Stimulated activated CD8-positive, alpha-beta memory T cell treated with anti-CD3 and anti-CD28 coated beads, Interleukin-7, amount 100 ng/mL, for 1 hour (primary cell): Measurements from ENCODE around the gene BLOC1S5.
"Not testable (repeated sequence)": the region's sequence is repeated elsewhere in the genome, so short reads cannot be mapped to it uniquely, and the experiment has no call there.

ENCODE experiments used
- DNase-seq, 2 donors: peaks; one replicate each; pipeline ENCODE4 v3.0.0-alpha.2; 2020; ENCODE audit warnings: low read depth in 2 of 2

Gene BLOC1S5

GRCh38 chr6:8080362-8081151 lies 16.4 kb upstream of the BLOC1S5 start:
- no peak for DNase-seq

GRCh38 chr6:8079126-8079525 lies 14.9 kb upstream of the BLOC1S5 start:
- DNase-seq, result no peak

DNA sequence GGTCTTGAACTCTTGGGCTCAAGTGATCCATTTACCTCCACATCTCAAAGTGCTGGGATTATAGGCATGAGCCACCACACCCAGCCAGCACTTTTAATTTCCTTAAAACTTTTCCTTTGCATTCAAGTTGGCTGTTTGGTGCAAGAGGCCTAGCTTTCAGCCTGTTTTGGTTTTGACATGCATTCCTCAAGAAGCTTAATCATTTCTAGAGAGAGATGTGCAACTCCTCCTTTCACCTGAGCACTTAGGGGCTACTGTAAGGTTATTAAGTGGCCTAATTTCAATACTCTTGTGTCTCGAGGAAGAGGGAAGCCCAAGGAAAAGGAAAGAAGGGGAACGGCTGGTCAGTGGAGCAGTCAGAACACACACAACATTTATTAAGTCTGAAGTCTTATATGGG lies 13.8 kb upstream of the BLOC1S5 start:
- DNase-seq, result no peak

- DNase-seq, result no peak
Measured at GRCh38 chr6:8075704-8076103, 11.5 kb upstream of the BLOC1S5 start.

DNA sequence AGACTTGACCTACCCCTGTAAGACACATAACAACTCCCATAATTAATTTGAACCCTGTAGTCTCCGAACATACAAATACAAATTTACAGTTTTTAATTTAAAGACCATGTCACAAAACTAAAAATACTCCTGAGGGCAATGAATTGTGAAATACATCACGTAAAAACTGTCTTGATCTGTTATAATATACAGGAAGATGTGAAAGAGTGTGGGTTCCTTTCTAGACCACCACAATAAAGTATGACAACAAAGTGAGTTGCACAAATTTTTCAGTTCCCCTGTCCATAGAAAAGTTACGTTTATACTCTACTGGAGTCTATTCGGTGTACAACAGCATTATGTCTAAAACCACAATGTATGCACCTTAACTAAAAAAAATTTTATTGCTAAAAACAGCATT lies 11.0 kb upstream of the BLOC1S5 start:
- DNase-seq, result no peak

DNA sequence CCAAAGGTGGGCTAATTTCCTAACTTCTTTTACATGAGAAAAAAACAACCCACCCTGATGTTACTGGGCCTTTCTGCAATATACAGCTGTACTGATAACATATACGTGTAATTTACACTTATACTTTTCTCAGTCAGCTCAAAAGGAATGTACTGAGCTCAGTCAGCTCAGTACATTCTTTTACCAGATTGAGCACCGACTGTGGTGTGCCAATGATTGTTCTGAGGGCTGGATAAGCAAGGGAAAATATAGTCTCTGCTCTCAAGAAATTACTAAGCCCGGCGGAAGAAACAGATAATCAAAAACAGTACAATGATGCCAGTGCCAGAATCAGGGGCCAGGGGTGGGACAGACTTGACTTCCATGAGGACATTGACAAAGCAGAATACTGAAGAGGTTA lies 10.0 kb upstream of the BLOC1S5 start:
- DNase-seq, result no peak

GRCh38 chr6:8073758-8074157 lies 9.6 kb upstream of the BLOC1S5 start:
- no peak for DNase-seq

GRCh38 chr6:8070718-8071117 lies 6.5 kb upstream of the BLOC1S5 start:
- DNase-seq, result no peak

DNA sequence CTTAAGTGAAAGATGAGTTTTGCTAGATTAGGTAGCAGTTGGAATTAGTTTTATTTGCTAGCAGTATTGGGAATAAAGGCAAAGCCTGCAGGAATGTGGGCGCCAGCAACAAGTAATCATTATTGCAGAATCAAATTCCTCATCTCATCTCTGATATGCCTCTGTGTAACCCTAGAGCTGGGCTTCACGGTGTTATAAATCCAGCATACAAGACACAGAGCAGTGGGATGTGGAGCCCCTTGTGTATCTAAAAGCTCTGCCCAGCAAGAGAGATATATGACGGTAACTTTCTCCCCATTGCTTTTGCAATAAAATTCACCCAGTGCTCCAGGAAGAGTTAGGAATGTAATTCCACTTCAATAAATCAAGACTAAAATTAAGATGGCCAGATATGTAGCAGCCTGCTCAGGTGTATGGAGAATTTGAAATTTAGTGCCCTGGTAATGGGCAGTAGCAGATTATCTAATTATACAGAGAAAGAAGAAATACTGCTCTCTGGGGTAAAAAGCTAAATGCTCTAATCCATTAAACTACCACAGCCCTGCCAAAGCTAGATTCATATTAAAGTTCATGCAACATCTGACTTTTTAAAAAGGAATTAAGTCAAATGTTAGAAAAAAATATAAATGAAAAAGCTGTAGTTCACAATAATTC lies 5.6 kb upstream of the BLOC1S5 start:
- DNase-seq, result no peak

DNA sequence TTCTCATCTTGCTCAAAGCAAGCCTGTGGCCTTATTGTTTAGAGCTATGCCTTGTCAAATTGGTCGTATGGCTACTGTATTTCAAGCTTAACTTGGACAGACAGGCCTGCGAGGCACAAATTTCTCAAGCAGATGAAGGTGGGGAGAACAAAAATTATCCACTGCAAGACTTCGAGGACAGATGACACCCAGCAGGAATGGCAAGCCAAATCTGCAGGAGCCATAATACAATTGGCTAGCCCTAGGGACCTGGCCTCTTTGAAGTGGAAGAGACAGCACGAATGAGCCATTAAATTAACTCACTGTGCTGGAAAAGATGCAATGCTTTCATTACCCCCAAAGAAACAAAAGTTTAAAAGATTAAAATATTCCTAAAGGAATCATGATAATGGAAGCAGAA lies 5.0 kb upstream of the BLOC1S5 start:
- no peak for DNase-seq

GRCh38 chr6:8066108-8066507 lies 1.9 kb upstream of the BLOC1S5 start:
- DNase-seq, result no peak

GRCh38 chr6:8065519-8065911 lies 1.3 kb upstream of the BLOC1S5 start:
- DNase-seq, result no peak

GRCh38 chr6:8064638-8065518 lies 689 bp upstream of the BLOC1S5 start:
- DNase-seq, result no peak

- DNase-seq, result no peak
Measured at GRCh38 chr6:8061736-8062135, 2.5 kb downstream of the BLOC1S5 start.

DNA sequence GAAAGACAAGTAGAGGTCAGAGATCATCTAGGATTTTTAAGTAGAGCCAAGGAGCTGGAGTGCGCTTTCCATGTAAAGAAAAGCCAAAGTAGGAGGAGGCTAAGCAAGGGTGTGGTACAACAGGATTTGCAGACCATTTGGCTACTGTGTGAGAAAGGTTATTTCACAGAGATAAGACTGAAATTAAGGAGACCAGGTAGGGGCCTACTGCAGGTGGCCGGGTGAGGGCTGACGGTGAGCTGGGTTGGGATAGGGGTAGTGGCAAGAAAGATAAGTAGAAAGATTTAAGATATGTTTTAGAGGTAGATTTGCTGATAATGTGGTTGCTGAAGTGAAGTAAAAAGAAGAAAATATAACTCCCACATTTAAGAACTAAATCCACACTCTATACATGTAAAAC lies 3.8 kb downstream of the BLOC1S5 start:
- DNase-seq, result no peak

DNA sequence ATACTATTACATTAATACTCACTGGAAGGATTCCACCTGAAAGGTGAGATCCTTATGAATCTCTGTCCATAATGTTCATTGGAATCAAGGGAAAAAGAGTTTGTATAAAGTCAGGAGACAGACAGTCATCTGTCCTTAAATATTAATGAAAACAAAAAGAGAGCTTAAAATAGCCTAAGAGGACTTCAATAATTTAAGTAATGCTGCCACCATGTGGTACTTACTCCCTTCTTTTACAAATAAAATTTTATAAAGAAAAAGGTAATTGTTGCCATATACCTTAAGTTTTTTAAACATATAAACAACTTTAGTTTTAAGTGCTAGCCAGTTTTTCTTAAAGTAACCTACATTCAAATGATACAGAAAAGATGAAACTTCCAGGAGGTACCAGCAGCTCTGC lies 5.1 kb downstream of the BLOC1S5 start:
- no peak for DNase-seq

DNA sequence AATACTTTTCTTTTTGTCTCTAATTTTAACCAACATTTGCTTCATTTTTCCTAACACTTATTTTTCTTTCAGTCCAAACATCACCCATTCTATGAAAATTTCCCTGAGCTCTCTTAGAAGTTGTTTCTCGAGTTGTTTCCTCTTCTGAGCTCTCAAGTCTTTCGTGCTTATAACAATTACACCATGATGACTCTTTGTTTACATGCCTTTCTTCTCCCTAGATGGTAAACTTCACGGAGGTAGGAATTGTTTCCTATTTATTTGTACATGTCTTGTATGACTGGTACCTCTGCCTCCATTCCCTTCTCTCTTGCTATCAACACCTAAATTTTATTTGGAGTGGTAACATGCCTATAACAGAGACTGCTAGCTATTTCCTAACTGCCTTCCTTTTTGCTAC lies 6.4 kb downstream of the BLOC1S5 start:
- no peak for DNase-seq

DNA sequence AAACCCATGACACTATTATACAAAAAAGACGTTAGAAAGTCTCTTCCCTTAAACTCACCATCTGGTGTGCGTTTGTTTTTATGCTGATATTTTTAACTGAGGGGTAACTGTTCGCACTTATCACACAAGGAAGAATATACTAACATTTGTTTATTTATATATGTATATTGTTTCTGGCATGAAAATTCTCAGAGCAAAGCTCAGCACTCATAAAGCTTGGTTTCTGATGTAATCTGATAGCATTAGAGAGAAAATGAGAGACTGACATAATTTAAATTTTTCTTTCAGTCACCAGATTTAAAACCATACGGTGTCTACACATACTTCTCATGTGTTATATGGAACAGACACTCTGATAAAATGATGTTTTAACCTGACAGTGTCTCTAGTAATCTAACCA lies 6.9 kb downstream of the BLOC1S5 start:
- no peak for DNase-seq

- DNase-seq, result no peak
Measured at GRCh38 chr6:8054276-8054675, 9.9 kb downstream of the BLOC1S5 start.

DNA sequence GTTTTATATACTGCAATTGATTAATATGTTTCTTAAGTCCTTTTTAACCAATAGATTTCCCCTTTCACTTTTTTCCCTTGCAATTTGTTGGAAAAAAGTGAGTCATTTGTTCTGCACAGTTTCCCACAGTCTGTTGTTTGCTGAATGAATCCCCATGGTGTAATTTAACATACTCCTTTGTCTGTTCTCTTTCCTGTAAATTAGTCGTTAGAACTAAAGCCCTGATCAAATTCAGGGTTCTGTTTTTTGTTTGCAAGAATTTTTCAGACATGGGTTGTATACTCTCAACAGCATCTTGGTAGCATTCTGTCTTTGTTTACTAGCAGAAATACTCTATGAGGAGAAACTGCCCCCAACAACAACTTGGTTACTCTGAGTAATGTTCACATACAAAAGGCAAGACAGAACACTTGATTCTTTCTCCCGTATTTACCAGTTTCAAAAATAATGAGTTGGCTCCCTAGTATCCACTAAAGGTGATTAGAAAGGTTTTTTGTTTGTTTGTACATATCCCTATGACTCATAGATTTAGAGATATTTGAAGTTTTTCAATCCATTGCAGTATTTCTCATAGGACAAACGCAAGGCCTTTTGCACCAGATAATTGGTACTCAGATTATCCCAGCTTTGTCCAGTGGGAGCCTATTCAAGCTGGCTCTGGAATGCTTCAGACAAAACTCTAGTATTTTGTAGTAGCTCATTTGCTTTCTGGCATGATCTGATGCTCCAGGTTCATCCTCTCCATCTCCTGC lies 16.5 kb downstream of the BLOC1S5 start:
- no peak for DNase-seq

- not testable (repeated sequence) for DNase-seq
Measured at GRCh38 chr6:8045769-8046168, 18.4 kb downstream of the BLOC1S5 start.

DNA sequence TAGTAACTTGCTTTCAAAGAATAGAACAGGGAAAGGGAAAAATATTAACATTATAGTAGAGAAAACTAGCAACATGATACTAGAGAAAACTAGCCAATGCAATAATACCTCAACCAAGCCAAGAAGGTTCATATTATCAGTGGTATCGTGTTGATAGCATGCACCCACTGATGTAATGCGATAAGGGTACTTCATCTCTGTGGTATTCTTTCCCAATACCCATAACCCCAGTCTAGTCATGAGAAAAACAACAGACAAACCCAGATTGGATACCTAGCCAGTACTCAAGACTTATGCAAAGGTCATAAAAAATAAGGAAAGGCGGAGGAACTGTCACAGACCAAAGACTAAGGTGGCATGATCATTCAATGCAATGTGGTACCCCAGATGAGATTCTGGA lies 21.0 kb downstream of the BLOC1S5 start:
- no peak for DNase-seq
